OCI-M1 (cell line): Measurements from ENCODE around the gene APLF.
"Not testable (repeated sequence)": the region's sequence is repeated elsewhere in the genome, so short reads cannot be mapped to it uniquely, and the experiment has no call there.

Source experiments
- DNase-seq: peaks from one replicate; lab custom pipeline; 2025; lab: John Stamatoyannopoulos, UW

The APLF gene

DNA sequence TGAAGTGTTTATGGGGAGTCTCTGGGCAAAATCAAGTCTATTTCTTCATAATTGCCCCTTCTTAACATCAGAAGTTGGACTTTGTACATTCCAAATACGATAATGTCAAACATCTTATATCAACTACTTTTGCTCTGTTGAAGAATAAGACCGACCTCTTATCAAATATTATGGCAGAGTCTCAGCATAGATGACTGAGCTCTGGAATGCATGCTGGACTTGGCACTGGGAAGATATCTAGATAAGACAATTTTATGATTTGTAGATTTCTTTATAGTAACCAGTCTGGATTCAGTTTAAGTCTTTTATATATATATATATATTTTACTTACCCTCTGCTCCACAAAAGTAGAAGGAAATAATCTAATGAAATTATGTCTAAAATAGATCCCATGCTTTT, 8.2 kb downstream of the APLF start:
- DNase-seq, result no peak

DNA sequence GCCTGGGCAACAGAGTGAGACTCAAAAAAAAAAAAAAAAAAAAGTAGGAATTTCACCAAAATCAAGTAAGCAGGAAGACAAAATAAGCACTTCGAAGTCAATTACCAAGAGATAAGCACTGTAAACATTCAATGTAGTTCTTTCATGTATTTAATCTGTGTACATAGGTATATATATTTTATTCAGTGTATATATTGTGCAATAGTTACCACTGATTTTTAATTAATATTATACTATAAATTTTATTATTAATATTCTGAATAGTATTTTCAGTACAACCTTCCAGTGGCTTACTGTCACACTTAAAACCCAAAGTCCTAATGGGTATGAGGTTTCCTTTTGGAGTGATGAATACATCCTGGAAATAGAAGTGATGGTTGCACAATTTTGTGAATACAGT, 9.1 kb downstream of the APLF start:
- DNase-seq, result no peak

DNA sequence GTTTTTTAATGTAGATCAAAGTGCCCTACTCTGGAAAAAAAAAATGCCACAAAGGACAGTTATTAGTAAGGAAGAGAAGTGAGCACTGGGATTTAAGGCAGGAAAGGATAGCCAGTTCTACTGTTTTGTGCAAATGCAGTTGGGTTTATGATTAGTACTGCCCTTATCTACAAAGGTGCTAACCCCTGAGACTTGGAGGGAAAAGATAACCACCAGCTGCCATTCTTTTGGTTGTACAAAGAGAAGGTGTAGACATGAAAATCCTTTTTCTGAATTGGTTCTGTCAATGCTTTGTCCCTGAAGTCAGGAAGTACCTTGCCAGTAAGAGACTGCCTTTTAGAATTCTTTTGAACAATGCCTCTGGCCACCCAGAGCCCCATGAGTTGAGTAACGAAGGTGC, 11.3 kb downstream of the APLF start:
- no peak for DNase-seq

DNA sequence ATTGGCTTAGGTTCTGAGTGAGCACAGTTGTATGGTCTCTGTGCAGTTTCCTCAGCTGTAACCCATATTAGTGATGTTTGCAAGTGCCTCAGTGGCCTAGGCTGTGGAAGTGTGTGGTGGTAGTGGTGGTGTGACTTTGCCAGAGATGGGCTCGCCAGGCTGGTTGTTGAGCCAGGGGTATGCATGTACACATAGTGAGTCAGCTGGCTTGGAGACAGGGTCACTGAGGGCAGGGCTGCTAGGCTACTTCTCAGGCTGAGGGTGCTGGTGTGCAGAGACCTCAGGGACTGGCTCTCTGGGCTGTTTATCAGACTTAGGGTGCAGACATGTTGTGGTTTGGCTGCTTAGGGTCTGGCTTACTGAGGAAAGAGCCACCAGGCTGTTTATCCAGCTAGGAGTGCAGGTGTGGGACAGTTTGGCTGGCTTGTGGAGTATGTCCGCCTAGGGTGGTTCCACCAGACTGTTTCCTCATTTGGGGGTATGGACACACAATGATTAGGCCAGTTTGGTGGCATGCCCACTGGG, 15.0 kb downstream of the APLF start:
- no peak for DNase-seq

DNA sequence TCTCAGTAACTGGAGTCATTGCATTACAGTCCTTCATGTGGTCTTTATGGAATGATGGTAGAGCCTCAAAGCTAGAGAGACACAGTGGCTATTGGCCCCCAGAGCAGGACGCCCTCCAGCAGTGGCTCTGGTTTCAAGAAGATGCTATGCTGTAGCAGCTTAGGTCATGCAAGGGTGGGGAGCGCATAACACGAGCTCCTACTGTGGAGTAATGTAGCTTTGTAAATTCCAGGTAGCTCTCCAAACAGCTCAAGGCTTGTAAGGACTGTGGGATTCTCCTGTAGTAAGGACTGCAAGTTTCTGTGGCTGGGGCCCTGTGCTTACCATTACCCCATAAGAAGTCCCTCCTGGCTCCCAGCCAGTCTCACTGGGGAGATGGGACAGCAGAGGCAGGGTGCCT, 15.6 kb downstream of the APLF start:
- no peak for DNase-seq

DNA sequence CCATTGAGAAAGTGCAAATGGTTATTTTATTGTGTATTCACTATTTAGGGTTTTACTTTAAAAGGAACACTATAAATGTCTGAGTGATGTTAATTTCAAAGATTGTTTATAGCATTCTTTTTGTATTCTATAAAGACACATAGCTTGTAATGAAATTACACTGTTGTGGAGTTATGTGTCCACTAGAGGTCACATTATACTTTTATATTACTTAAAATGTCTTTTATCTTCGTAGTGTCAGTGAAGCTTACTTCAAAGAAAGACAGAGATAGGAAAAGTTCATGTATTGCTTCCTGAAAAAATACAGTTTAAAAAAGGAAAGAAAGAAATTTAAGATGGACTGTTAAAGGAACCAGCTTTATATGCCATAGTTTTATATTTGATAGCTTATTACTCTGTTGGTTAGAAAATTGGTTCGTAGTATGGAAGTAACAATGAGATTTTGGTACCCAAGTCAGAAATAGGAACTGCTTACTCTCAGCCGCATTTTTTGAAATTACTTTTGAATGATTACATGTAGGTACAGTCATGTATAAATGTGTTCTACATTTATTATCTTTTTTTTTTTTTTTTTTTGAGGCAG, 20.5 kb downstream of the APLF start:
- DNase-seq, result peak; percentile 65

DNA sequence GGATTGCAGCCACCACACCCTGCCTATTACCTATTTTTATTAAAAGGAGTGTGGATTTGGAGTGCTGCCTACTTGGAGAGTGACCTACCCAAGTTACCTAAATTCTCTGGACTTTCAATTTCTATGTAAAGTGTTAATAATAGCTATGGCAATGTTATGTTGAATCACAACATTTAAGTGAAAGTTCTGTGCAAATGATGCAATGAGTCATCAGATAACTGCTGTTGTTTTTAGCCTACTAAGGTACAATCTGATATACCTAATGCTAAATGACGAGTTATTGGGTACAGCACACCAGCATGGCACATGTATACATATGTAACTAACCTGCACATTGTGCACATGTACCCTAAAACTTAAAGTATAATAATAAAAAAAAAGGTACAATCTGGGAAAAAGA, 21.2 kb downstream of the APLF start:
- not testable (repeated sequence) for DNase-seq

DNA sequence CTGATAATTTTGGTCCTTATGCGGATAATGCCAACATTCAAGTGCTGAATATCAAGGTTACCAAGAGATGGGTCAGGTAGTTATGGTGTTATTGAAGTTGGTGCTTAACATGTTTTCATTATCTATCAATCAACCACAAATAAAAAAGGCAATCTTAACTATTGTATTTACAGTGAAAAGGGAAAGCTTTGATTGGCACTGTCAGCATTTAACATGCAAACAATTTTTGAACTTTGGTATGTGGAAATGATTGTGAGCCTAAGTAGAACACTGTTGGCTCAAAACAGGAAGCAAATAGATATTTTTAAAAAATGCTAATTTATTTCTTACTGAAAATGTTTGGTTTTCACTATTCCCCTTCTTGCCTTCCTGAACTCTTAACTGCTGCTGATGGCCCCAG, 21.9 kb downstream of the APLF start:
- DNase-seq, result no peak

DNA sequence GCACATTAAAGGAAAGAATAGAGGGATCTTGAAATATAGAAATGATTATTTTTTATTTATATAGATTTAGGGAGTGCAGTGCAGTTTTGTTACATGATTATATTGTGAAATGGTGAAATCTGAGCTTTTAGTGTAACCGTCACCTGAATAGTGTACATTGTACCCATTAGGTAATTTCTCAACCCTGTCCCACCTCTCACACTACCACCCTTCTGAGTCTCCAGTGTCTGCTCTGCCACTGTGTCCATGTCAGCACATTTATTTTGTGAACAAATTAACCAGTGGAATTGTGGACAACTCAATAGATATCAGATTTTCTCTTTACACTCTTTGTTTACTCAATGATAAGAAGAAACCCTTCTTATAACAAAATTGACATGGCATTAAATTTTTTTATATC, 24.2 kb downstream of the APLF start:
- no peak for DNase-seq

DNA sequence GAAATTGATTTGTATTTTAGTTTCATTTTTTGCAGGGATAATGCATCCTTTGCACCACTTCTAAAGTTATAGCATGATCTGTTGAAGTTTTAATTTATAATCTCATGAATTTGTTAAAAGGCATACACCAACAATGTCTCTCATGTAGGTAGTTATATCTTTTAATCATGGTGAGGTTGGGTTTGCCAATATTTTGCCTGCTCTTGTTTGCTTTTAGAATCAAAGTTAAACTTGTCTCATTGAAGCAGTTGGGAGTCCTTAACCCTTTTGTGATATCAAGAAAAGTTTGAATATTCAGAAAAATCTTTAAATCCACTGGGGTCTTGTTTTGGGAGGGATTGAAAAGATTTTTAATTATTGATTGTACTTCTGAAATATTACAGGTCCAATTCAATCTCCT, 31.7 kb downstream of the APLF start:
- no peak for DNase-seq

DNA sequence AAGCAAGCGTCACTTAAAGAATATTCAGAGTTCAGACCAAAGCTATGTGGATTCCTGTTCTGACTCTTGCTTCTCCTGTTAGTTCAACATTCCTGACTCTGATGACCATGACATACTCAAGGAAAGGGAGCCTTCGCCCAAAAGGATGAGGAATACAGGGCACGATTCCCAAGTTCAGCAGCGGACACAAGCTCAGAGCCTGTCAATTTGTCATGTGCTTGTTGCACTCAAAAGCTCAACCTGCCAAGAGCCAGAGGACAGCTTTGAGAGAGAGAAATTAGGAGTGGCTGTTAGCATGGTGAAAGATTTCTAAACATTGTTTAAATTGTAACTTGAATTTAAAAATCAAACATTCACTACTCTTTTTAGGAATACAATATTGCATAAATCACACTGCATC, 33.3 kb downstream of the APLF start:
- no peak for DNase-seq

DNA sequence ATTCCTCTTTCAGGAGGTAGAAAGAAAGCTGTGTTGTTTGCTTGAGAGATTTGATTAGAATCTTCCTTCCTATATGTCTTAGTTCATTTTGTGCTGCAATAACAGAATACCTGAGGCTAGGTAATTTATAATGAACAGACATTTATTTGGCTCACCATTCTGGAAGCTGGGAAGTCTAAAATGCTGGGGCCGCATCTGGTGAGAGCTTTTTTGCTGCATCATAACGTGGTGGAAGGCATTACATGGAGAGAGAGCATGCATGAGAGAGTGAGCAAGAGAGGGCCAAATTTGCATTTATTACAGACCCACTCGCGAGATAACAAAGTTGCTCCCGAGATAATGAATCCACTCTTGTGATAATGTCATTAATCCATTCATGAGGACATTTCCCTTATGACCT, 34.4 kb downstream of the APLF start:
- no peak for DNase-seq

DNA sequence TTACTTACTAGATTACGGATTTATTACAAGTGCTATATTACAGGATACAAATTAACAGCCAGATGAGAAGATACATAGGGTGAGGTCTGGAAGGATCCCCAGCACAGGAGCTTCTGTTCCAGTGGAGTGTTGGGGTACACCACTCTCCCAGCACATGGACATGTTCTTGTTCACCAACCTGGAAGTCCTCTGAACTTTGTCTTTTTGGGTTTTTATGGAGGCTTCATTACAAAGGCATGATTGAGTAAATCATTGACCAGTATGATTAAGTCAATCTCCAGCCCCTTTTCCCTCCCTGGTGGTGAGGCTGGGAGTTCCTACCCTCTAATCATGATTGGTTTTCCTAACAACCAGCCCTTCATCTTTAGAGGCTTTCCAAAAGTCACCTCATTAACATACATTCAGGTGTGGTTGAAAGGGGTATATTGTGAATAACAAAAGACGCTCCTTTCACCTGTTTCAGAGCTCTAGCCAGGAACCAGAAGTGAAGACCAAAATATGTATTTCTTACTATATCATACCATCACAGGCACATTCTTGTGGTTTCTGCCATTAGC, 38.3 kb downstream of the APLF start:
- no peak for DNase-seq

DNA sequence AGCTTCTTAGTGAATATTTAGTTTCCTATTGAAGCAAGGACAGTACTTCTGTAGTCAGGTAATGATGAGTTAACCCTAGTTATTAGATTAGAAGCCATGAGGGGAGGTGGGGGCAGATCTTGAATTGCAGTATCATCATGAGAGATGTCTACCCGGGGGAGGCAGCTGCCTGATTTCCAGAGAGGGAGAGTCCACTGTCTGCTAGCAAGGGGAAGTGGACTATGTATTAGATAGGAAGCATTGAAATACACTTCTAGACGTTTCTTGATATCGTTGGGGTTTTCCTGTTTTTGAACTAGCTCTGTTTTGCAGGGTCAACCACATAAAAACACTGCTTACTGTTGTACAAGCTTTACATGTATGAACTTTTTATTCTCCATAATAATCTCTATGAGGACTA, 38.8 kb downstream of the APLF start:
- DNase-seq, result peak; percentile 57

DNA sequence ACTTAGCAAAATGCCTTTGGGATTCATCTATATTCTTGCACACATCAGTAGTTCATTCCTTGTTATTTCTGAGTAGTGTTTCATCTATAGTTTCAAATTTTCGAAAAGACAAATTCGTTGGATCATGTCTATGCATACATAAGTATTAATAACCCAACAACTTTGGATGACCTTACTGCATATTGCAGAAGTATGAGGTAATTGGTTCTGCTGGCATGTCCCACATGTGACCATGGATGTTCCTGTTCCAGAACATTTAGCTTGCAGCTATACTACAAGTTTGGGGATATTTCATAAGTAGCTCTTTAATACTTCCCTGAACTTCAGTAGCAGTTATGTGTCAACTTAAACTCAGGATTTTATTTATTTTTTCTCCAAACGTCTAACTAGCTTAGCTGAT, 44.9 kb downstream of the APLF start:
- DNase-seq, result no peak

DNA sequence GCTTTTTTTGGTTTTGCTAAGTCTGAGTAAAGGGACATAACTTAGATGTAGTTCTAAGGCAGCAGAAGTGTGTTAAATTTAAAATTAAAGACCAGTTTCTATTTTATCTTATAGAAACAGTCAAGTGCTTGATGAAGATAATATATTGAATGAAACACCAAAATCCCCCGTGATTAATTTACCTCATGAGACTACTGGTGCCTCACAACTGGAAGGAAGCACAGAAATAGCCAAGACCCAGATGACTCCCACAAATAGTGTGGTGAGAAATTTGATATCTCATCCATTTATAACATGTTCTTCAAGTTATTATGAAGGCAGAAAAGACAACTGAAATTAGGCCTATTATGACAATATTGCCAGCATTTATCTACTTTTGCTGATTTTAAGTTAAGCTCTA, 45.6 kb downstream of the APLF start:
- no peak for DNase-seq

DNA sequence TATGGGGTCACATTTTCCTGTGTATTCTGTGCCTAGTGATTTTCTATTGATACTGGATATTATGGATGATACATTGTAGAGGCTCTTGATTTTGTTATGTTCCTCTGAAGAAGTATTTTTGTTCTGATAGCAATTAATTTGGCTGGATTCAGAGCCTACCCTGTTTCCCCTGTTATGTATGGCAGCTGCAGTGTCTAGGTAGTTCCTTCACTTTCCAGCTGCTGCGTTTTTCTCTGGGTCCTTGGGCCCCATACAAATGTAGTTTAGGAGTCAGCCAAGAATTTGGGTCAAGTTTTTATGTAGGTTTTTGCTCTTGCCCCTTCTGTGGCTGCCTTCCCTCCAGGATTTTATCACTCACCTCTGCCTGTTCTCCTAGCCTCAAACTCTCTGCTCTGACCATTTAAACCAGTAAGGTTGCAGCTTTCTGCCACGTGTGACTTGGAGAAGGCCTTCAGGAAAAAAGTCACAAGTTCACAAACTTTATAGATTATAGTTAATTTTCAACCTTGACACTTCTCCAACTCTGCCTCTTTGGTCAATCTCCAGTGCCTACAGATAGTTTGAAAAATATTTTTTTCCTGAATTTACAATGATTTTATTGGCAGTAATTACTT, 47.0 kb downstream of the APLF start:
- no peak for DNase-seq

DNA sequence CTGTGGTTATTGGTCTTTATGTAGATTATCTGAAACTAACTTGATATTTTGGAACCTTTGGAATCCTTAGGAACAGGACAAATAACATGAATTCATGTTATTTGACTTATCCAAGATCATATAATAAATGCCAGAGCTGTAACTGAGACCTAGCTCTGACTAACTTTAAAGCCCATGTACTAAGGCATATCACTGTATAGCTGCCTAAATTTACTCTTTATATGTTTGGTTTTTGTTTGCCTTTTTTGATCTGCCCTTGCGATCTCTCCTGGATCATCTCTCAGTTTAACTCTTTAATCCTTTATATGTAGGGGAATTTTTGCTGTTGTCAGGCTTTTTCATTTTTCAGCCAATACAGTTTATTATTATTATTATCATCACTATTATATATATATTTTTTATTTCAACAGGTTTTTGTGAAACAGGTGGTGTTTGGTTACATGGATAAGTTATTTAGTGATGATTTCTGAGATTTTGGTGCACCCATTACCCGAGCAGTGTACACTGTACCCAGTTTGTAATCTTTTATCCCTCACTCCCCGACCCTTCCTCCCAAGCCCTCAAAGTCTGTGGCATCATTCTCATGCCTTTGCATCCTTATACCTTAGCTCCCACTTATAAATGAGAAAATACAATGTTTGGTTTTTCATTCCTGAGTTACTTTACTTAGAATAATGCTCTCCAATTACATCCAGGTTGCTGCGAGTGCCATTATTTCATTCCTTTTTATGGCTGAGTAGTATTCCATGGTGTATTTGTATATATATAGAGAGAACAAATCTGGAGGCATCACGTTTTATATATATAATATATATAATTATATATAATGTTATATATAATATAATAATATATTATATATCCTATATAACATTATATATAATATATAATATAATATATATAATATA, 48.9 kb downstream of the APLF start:
- DNase-seq, result no peak

DNA sequence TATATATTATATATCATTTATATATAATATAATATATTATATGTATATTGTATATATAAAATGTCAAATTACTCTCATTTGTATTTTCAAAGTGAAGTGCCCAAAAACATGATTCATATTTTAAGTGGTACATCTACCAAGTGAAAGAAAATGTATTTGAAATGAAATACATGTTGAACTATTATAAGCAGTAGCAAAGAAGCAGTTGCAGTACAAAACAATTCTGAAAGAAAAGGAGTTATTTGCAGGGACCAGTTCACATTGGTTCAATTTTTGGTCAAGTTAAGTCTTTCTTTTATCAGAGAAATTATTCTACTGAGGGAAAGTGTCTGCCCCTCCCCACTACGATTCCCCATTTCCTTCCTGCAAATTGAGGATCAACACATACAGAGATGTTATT, 51.9 kb downstream of the APLF start:
- DNase-seq, result no peak

DNA sequence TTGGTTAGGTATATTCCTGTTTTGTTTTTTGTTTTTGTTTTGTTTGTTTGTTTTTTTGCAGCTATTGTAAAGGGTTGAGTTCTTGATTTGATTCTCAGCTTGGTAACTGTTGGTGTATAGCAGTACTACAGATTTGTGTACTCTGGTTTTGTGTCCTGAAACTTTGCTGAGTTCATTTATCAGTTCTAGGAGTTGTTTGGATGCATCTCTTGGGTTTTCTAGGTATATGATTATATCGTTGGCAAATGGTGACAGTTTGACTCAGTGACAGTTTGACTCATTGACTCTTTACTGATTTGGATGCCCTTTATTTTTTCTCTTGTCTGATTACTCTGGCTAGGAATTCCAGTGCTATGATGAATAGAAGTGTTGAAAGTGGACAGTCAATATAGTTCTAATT, 53.7 kb downstream of the APLF start:
- DNase-seq, result no peak

DNA sequence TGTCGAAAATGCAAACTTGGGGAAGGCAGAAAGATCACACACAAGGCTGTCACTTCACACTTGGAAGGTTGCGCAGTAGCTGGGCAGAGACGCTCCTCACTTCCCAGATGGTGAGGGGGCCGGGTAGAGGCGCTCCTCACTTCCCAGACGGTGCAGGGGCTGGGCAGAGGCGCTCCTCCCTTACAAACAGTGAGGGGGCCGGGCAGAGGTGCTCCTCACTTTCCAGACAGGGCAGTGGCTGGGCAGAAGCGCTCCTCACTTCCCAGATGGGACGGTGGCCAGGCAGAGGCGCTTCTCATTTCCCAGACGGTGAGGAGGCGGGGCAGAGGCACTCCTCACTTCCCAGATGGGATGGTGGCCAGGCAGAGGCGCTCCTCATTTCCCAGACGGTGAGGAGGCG, 59.6 kb downstream of the APLF start:
- not testable (repeated sequence) for DNase-seq

DNA sequence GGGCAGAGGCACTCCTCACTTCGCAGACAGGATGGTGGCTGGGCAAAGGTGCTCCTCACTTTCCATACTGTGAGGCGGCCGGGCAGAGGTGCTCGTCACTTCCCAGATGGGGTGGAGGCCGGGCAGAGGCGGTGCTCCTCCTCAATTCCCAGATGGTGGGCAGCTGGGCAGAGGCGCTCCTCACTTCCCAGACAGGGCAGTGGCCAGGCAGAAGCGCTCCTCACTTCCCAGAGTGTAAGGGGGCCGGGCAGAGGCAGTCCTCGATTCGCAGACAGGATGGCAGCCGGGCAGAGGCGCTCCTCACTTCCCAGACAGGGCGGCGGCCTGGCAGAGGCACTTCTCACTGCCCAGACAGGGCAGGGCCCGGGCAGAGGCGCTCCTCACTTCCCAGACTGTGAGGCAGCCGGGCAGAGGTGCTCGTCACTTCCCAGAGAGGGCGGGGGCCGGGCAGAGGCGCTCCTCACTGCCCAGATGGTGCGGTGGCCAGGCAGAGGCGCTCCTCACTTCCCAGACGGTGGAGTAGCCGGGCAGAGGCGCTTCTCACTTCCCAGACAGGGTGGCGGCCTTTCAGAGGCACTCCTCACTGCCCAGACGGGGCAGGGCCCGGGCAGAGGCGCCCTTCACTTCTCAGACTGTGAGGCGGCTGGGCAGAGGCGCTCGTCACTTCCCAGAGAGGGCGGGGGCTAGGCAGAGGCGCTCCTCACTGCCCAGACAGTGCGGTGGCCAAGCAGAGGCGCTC, 60.1 kb downstream of the APLF start:
- DNase-seq, result not testable (repeated sequence)
